Measurements from ENCODE around the gene PSMB5. TPM values are rescaled to one million over a fixed set of nuclear protein-coding genes. Genes with fewer than 3 reads are reported as not detected.

The PSMB5 gene
- total RNA-seq, 4 donors from 2014 or later, result 8.6 to 85.1 (median 42.5) TPM

- Histone ChIP-seq H3K4me3 (no peak overlapping the region), H3K36me3 (peaks cover 0 to 91% (median 44%) of the 10 kb centered on the region in 4 donors), H3K27me3 (no peaks in the 10 kb centered on the region), H3K4me1 (peaks cover 0 to 33% (median 7%) of the 10 kb centered on the region in 4 donors), H3K9me3 (no peaks in the 10 kb centered on the region), H3K27ac (peak overlapping the region; percentile 38 to 60 (median 53))
- in situ Hi-C loops (cut with MboI; ENCODE audit: low pct_ligation_motif_present in 1 of 4, low pct_unique_long_range_greater_than_20kb in 1 of 4, low sequenced_read_pairs in 3 of 4) (no loop called here), intact Hi-C loops (cut with DNase I; ENCODE audit: low total_unique reads) (no loop called here)
- no peak for DNase-seq
- TF ChIP-seq CTCF (IDR thresholded peaks at IDR 0.05) (no peak), POLR2AphosphoS5 (IDR thresholded peaks at IDR 0.05) (no peak), POLR2A (IDR thresholded peaks at IDR 0.05) (no peak), EP300 (IDR thresholded peaks at IDR 0.05; ENCODE audit: low read depth) (no peak)
- 86 to 89% methylated on average over 2 to 5 of the region's 5 CpGs for WGBS, 2 donors (ENCODE audit: low coverage in 1 of 2)
Observed at GRCh38 chr14:23077962-23078361, 43.3 kb upstream of the PSMB5 start.

- in situ Hi-C loops (cut with MboI; ENCODE audit: low pct_ligation_motif_present in 1 of 4, low pct_unique_long_range_greater_than_20kb in 1 of 4, low sequenced_read_pairs in 3 of 4) (no loop called here), intact Hi-C loops (cut with DNase I; ENCODE audit: low total_unique reads) (no loop called here)
- TF ChIP-seq POLR2AphosphoS5 (IDR thresholded peaks at IDR 0.05) (no peak), EP300 (IDR thresholded peaks at IDR 0.05; ENCODE audit: low read depth) (no peak), CTCF (IDR thresholded peaks at IDR 0.05) (peak; percentile 28 to 51 (median 49)), POLR2A (IDR thresholded peaks at IDR 0.05) (no peak)
- WGBS, 2 donors (ENCODE audit: low coverage in 1 of 2), result 67 to 69% methylated on average over 5 of the region's 5 CpGs
- Histone ChIP-seq H3K27me3 (no peaks in the 10 kb centered on the region), H3K36me3 (peaks cover 0 to 88% (median 42%) of the 10 kb centered on the region in 4 donors), H3K27ac (no peak overlapping the region), H3K9me3 (no peaks in the 10 kb centered on the region), H3K4me1 (peaks cover 5 to 43% (median 17%) of the 10 kb centered on the region in 4 donors), H3K4me3 (no peak overlapping the region)
- DNase-seq, result no peak
Observed at GRCh38 chr14:23076785-23077408, 42.2 kb upstream of the PSMB5 start.

GRCh38 chr14:23074906-23075305 lies 40.2 kb upstream of the PSMB5 start:
- WGBS, 2 donors (ENCODE audit: low coverage in 1 of 2), result 93 to 100% methylated on average over 1 of the region's 1 CpG
- H3K4me1 ChIP-seq, result peaks cover 10 to 60% (median 31%) of the 10 kb centered on the region in 4 donors
- in situ Hi-C loops (cut with MboI; ENCODE audit: low pct_ligation_motif_present in 1 of 4, low pct_unique_long_range_greater_than_20kb in 1 of 4, low sequenced_read_pairs in 3 of 4), result no loop called here
- no peak for DNase-seq
- no peaks in the 10 kb centered on the region for H3K27me3 ChIP-seq
- H3K4me3 ChIP-seq, result no peak overlapping the region
- no peak for TF ChIP-seq CTCF (IDR thresholded peaks at IDR 0.05)
- TF ChIP-seq POLR2A (IDR thresholded peaks at IDR 0.05), result no peak
- TF ChIP-seq EP300 (IDR thresholded peaks at IDR 0.05; ENCODE audit: low read depth), result no peak
- no peak for TF ChIP-seq POLR2AphosphoS5 (IDR thresholded peaks at IDR 0.05)
- intact Hi-C loops (cut with DNase I; ENCODE audit: low total_unique reads), result no loop called here
- no peaks in the 10 kb centered on the region for H3K9me3 ChIP-seq
- no peak overlapping the region for H3K27ac ChIP-seq
- H3K36me3 ChIP-seq, result peaks cover 0 to 68% (median 32%) of the 10 kb centered on the region in 4 donors

- no peaks in the 10 kb centered on the region for H3K9me3 ChIP-seq
- peaks cover 0 to 55% (median 22%) of the 10 kb centered on the region in 4 donors for H3K36me3 ChIP-seq
- TF ChIP-seq EP300 (IDR thresholded peaks at IDR 0.05; ENCODE audit: low read depth) (no peak), CTCF (IDR thresholded peaks at IDR 0.05) (no peak), POLR2A (IDR thresholded peaks at IDR 0.05) (no peak), POLR2AphosphoS5 (IDR thresholded peaks at IDR 0.05) (no peak)
- peaks cover 10 to 53% (median 28%) of the 10 kb centered on the region in 4 donors for H3K4me1 ChIP-seq
- in situ Hi-C loops (cut with MboI; ENCODE audit: low pct_ligation_motif_present in 1 of 4, low pct_unique_long_range_greater_than_20kb in 1 of 4, low sequenced_read_pairs in 3 of 4) (no loop called here), intact Hi-C loops (cut with DNase I; ENCODE audit: low total_unique reads) (no loop called here)
- DNase-seq, result no peak
- peak overlapping the region; percentile 73 to 90 (median 82) for H3K27ac ChIP-seq
- WGBS, 2 donors (ENCODE audit: low coverage in 1 of 2), result 48 to 92% methylated on average over 2 to 5 of the region's 5 CpGs
- no peaks in the 10 kb centered on the region for H3K27me3 ChIP-seq
- H3K4me3 ChIP-seq, result peak overlapping the region in 2 of 4 donors; percentile 49 to 57
Observed at GRCh38 chr14:23071921-23072539, 37.3 kb upstream of the PSMB5 start.
